Testis (tissue), 3 donors: Measurements from ENCODE around the gene PIP5K1C. TPM values are rescaled to one million over a fixed set of nuclear protein-coding genes. Genes with fewer than 3 reads are reported as not detected.

Experiments used
- DNase-seq: peaks from one replicate; pipeline ENCODE4 v3.0.0-alpha.2; 2019
- H3K27ac ChIP-seq, 2 donors: fragments of 200-600 bp; sonication (generic); one replicate each; pipeline ENCODE4 v1.5.1; 2019
- H3K27me3 ChIP-seq: fragments of 200-600 bp; sonication (generic); one replicate; pipeline ENCODE4 v1.5.1; 2019
- H3K36me3 ChIP-seq: fragments of 200-600 bp; sonication (generic); one replicate; pipeline ENCODE4 v1.5.1; 2017; ENCODE audit warnings: low read depth; ENCODE audit errors: missing control alignments
- H3K4me1 ChIP-seq: fragments of 200-600 bp; sonication (generic); one replicate; pipeline ENCODE4 v1.5.1; 2019
- H3K4me3 ChIP-seq, 2 donors: fragments of 200-600 bp; sonication (generic); one replicate each; pipeline ENCODE4 v1.5.1; 2017 to 2019
- H3K9me3 ChIP-seq: fragments of 200-600 bp; sonication (generic); one replicate; pipeline ENCODE4 v1.5.1; 2017
- CTCF ChIP-seq, 3 experiments: fragments of 450-650 bp in 2 of 3; fragments of 200-600 bp in 1 of 3; sonication (generic) in 1 of 3; IDR thresholded peaks; one replicate each; pipeline ENCODE4 v1.5.1; 2016 to 2019; ENCODE audit warnings: antibody characterized with exemption in 3 of 3, mild to moderate bottlenecking in 2 of 3, moderate library complexity in 1 of 3
- POLR2A ChIP-seq: fragments of 450-650 bp; IDR thresholded peaks from one replicate; pipeline ENCODE4 v1.6.1; 2017; ENCODE audit warnings: antibody characterized with exemption, mild to moderate bottlenecking, moderate library complexity
- WGBS, 2 donors: methylation state at CpG; one replicate each; pipeline ENCODE4 v1.1.5; 2018; 5-methylcytosine and 5-hydroxymethylcytosine counted together
- intact Hi-C: fragments of 100-400 bp; cut with DNase I; formaldehyde crosslinking; loops from one replicate; pipeline ENCODE4 v1.15.1; 2023; ENCODE audit warnings: low total_unique reads
- polyA plus RNA-seq: library from polyadenylated mRNA; stranded (reverse); fragments of 350-450 nt; fragmentation: Illumina TruSeq; extraction: RNeasy Lipid Tissue Mini Kit (QIAGEN cat#74804); gene quantifications from one replicate; pipeline ENCODE4 v1.2.3, GENCODE V29; 2014; ENCODE audit warnings: low read depth, low replicate concordance; ENCODE audit not compliant: insufficient read depth
- total RNA-seq, 2 donors: library from RNA; depleted of rRNA; stranded (reverse); fragments of >200 nt; gene quantifications; one replicate each; pipeline ENCODE4 v1.2.3, GENCODE V29; 2016

PIP5K1C gene
- total and polyA plus RNA-seq, 3 donors from 2014 or later: 80.2 to 99.1 (median 87.0) TPM

GRCh38 chr19:3621689-3622088, 78.6 kb downstream of the PIP5K1C start:
- WGBS, 2 donors: 92 to 99% methylated on average over 15 of the region's 15 CpGs
- intact Hi-C loops: no loop called here
- Histone ChIP-seq H3K27me3 (no peaks in the 10 kb centered on the region), H3K9me3 (no peaks in the 10 kb centered on the region), H3K4me3 (no peak overlapping the region), H3K4me1 (peaks cover 18% of the 10 kb centered on the region), H3K36me3 (no peaks in the 10 kb centered on the region), H3K27ac (no peak overlapping the region)
- no peak for TF ChIP-seq CTCF (IDR thresholded peaks at IDR 0.05)
- no peak for TF ChIP-seq POLR2A
- no peak for DNase-seq

GRCh38 chr19:3620817-3621547, 79.3 kb downstream of the PIP5K1C start:
- no peaks in the 10 kb centered on the region for H3K9me3 ChIP-seq
- DNase-seq: no peak
- no peaks in the 10 kb centered on the region for H3K36me3 ChIP-seq
- 87 to 90% methylated on average over 10 to 21 of the region's 24 CpGs for WGBS, 2 donors
- H3K4me1 ChIP-seq: peaks cover 17% of the 10 kb centered on the region
- H3K27me3 ChIP-seq: no peaks in the 10 kb centered on the region
- TF ChIP-seq POLR2A (no peak), CTCF (IDR thresholded peaks at IDR 0.05) (no peak)
- no peak overlapping the region for H3K27ac ChIP-seq
- intact Hi-C loops: no loop called here
- no peak overlapping the region for H3K4me3 ChIP-seq

GRCh38 chr19:3620145-3620816, 80.0 kb downstream of the PIP5K1C start:
- no peaks in the 10 kb centered on the region for H3K36me3 ChIP-seq

GRCh38 chr19:3619631-3620012, 80.6 kb downstream of the PIP5K1C start:
- intact Hi-C loops: loop anchor here (10.0 kb wide), 1 partner anchor 65 kb away; the partner anchor contains the start of gene MFSD12
- 88 to 92% methylated on average over 16 of the region's 17 CpGs for WGBS, 2 donors

More at GRCh38 chr19:3620145-3620816, 80.0 kb downstream of the PIP5K1C start:
- 78 to 80% methylated on average over 4 to 19 of the region's 19 CpGs for WGBS, 2 donors
- peaks cover 10% of the 10 kb centered on the region for H3K4me1 ChIP-seq
- TF ChIP-seq POLR2A (no peak), CTCF (IDR thresholded peaks at IDR 0.05) (no peak)
- no peaks in the 10 kb centered on the region for H3K9me3 ChIP-seq
- H3K4me3 ChIP-seq: no peak overlapping the region
- intact Hi-C loops: no loop called here
- no peak for DNase-seq
- H3K27me3 ChIP-seq: no peaks in the 10 kb centered on the region
- no peak overlapping the region for H3K27ac ChIP-seq

More at GRCh38 chr19:3619631-3620012, 80.6 kb downstream of the PIP5K1C start:
- Histone ChIP-seq H3K27me3 (no peaks in the 10 kb centered on the region), H3K4me3 (no peak overlapping the region), H3K27ac (no peak overlapping the region), H3K4me1 (peaks cover 4% of the 10 kb centered on the region), H3K9me3 (no peaks in the 10 kb centered on the region), H3K36me3 (no peaks in the 10 kb centered on the region)
- TF ChIP-seq POLR2A: no peak
- TF ChIP-seq CTCF (IDR thresholded peaks at IDR 0.05): no peak
- no peak for DNase-seq
